Inferior parietal cortex (tissue), 1 donor: ENCODE data around the gene PTPA.

Source experiments
- DNase-seq: peaks from one replicate; pipeline ENCODE4 v3.0.0-alpha.2; 2016; ENCODE audit errors: extremely low spot score

Gene PTPA

GRCh38 chr9:129110740-129111527, at the start of gene PTPA, which contains the start of gene CRAT:
Gene PTPA (plus strand): TSS chr9:129111415. CDS start chr9:129111601, 186 bp downstream.
Gene CRAT (minus strand): TSS chr9:129110793. CDS start chr9:129110509, 284 bp downstream.
- peak; percentile 86 for DNase-seq

DNA sequence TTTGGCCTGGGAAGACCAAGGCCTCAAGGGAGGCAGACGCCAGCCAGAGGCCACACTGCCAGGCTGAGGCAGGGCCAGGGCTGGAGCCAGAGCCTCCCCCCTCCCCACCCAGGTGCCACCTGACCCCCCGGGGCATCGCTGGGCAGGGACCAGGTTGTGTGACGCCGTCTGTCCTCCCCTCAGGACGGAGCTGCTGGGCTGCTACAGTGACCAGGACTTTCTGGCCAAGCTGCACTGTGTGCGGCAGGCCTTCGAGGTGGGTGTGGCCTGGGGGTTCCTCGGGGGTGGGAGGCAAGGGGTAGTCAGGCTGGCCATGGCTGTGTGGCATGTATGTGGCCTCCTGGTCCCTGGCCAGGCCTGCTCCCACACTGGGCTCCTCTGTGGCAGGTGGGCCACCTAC, 48.2 kb upstream of the PTPA start:
- no peak for DNase-seq

- no peak for DNase-seq
These were observed 46.7 kb upstream of the PTPA start for GRCh38 chr9:129064499-129064908.

- DNase-seq = no peak
These were observed 43.1 kb upstream of the PTPA start for GRCh38 chr9:129068110-129068509.

DNA sequence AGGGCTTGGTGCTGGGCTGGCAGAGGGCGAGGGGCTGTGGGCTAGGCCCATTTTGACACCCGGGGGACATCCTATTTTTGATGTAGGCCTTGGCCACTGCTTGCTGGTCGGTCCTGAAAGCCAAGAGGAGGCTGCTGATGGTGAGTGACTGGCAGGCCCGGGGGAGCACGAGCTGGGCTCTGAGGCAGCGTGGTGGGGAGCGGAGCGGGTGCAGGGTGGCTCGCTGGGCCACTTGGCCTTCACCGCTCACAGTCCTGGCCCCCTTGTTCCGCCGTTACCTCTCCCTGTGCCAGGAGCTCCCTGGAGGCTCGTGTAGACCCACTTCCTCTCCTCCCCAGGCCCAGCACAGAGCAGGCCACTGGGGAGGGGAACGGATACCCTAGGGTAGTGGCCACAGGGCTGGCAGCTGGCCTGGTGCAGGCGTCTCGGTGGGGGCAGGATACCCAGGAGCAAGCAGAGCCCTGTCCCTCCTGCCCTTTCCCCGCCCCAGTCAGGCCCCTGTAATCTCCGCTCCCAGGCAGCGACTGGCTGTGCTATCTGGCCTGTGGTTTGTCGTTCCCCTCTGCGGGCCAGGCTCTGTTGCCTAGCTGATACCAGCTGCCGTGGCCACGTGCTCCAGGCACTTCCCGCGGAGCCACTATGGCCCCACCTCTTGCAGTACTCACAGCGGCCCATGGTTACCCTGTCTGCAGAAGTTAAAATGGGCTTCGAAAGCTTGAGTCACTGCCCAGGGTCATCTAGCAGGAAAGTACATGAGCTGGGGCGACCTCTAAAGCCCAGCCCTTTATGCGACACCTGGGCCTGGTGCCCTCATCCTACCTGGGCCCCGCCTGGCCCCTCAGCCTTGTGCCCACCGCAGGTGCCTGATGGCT, 42.0 kb upstream of the PTPA start:
- DNase-seq = peak; percentile 45

DNA sequence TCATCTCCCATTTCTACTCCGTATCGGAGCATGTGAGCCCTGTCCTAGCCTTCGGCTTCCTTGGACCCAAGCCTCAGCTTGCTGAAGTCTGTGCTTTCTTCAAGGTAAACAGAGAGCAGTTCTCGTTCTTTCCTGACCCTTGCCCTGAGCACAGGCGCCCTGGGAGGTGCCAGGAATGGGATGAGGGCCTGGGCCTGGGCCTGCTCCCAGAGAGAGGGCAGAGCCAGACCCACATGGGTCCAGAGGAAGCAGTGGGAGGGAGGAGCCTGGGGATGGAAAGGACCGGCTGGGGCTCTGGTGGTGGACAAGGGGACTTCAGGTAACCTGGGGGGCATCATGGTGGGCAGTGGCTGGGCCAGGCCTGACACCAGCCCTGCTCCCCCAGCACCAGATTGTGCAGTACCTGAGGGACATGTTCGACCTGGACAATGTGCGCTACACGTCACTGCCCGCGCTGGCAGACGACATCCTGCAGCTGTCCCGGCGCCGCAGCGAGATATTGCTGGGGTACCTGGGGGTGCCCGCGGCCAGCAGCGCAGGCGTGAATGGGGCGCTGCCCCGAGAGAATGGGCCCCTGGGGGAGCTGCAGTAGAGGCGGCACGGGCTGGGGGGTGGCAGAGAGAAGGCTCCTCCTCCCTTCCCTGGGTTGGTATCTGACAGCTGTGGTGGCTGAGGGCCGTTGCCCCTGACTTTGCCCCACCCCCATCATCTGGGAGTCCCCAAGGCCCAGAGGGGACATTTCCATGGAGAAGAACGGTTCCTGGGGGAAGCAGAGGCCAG, 41.2 kb upstream of the PTPA start:
- no peak for DNase-seq

DNA sequence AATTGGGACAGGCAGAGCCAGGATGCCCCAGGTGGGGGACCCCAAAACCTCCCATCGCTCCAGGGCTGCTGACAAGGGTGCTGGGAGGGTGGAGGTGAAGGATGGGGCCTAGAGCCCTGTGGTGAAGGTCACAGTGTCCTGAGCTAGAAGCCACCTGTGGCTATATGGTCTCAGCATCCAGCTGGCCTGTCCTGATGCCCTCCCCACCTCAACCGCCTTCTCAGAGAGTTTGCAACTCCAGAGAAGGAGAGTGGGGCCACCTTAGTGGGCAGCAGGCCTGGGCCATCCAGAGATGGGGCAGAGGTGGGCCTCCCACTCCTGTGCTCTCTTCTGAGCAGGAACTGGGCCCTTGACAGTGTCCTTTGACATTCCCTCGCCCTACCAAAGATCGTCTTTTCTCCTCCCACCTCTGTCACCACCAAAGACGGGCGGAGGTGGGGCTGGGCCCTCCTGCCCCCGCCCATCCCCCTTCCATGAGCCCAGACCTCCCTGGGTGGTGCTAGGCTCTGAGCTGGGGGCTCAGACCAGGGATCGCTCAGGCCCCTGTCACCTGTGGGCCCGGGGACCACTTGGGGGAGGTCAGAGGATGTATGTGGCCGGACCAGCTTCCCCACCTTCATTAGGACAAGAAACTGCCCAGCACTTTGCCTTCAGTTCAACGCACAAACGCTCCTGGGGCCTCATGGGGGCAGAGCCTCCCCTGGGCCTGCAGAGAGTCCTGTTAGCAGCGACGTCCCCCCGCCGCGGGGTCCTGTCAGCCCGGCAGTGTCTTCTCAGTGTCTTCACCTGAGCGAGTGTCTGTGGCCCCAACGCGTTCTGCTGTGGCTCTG, 40.3 kb upstream of the PTPA start:
- no peak for DNase-seq

- DNase-seq = no peak
These were observed 39.6 kb upstream of the PTPA start for GRCh38 chr9:129071526-129072126.

GRCh38 chr9:129072171-129072570, 39.0 kb upstream of the PTPA start:
- DNase-seq = no peak

- no peak for DNase-seq
These were observed 37.8 kb upstream of the PTPA start for GRCh38 chr9:129073404-129073803.

GRCh38 chr9:129074106-129074505, 37.1 kb upstream of the PTPA start:
- no peak for DNase-seq

- DNase-seq = no peak
These were observed 35.1 kb upstream of the PTPA start for GRCh38 chr9:129075996-129076639.

DNA sequence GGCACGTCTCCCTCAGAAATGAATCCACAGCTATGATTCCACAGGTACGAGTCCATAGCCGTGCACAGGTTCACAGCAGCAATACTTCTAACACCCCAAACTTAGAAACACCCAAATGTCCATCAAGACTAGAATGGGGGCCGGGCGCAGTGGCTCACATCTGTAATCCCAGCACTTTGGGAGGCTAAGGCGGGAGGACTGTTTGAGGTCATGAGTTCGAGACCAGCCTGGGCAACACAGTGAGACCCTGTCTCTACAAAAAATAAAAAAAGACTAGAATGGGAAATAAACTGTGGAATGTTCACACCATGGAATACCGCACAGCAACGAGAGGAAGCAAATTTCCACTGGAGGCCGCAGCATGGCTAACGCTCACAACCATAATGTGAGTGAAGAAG, 34.6 kb upstream of the PTPA start:
- DNase-seq = no peak

- no peak for DNase-seq
These were observed 34.0 kb upstream of the PTPA start for GRCh38 chr9:129077236-129077635.

- no peak for DNase-seq
These were observed 32.3 kb upstream of the PTPA start for GRCh38 chr9:129078691-129079503.

- no peak for DNase-seq
These were observed 31.4 kb upstream of the PTPA start for GRCh38 chr9:129079829-129080228.

DNA sequence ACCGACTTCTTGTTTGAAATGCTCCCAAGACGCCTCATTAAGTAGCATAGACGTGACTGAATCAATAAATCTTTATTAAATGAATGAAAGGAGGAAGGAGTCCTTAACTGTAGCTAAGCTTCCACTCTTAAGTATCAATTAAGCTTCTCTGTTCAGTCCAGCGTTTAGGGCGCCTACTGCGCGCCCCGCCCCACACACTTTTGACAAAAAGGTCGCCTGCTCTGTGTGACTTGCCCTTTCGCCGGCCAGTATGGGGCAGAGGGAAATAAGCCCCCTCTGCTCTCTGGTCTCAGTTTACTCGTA, 31.0 kb upstream of the PTPA start:
- DNase-seq = no peak

DNA sequence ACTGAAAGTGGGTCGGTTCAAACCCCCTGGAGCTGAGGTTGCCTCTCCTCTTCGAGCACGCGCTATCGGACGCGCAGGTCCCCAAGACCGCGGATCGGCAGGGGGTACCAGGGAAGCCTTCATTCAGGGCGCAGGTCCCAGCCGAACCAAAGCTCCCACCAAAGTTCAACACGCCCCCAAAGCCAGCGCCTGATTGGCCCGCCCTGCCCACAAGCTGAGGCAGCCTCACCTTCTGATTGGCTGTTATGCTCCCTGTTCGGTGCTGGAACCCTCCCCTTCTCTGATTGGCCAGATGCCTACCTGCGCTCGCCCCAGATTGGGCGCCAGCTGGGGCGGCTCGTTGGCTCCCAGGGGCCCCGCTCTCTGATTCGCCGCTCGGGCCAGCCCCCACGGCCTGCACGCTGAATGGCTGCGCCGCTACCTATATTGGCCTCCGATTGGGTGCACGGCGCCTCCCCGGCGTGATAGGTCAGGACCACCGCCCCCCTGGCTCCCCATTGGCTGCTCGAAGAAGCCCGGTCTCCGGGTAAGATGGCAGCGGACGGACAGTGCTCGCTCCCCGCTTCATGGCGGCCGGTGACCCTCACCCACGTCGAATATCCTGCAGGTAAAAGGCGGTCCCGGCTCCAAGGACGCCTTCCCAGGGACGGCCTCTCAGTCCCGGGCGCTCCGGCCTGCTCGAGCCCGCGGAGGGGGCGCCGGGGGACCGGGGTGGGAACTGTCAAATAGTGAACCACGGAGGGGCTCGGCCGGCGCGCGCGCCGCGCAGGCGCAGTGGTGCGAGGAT, 30.4 kb upstream of the PTPA start, which contains the start of gene DOLPP1:
Gene DOLPP1, plus strand, starts transcription at position 511 of the 787 bp plus-strand sequence. Its CDS starts 21 bp downstream, at position 532.
- DNase-seq = peak; percentile 98
